GM18508 (cell line): ENCODE data around the gene SCN4A.
"Not testable (repeated sequence)": the region's sequence is repeated elsewhere in the genome, so short reads cannot be mapped to it uniquely, and the experiment has no call there.

Source experiments
- ATAC-seq: cut with Tn5 transposase; IDR thresholded peaks from one replicate; pipeline ENCODE4 v1.9.1; 2021; ENCODE audit warnings: moderate number of reproducible peaks; ENCODE audit not compliant: insufficient read depth, unreplicated experiment

The SCN4A gene

GRCh38 chr17:63987221-63988126, 14.8 kb upstream of the SCN4A start:
- no peak for ATAC-seq

GRCh38 chr17:63986821-63987220, 14.1 kb upstream of the SCN4A start:
- no peak for ATAC-seq

GRCh38 chr17:63985387-63986140, 12.8 kb upstream of the SCN4A start:
- ATAC-seq = no peak

- ATAC-seq = no peak
Observed at GRCh38 chr17:63984651-63985386, 12.1 kb upstream of the SCN4A start.

GRCh38 chr17:63984236-63984635, 11.5 kb upstream of the SCN4A start:
- no peak for ATAC-seq

- ATAC-seq = no peak
Observed at GRCh38 chr17:63983320-63983719, 10.6 kb upstream of the SCN4A start.

GRCh38 chr17:63982641-63983040, 9.9 kb upstream of the SCN4A start:
- ATAC-seq = not testable (repeated sequence)

- ATAC-seq = no peak
Observed at GRCh38 chr17:63978272-63979200, 5.8 kb upstream of the SCN4A start.

- ATAC-seq = no peak
Observed at GRCh38 chr17:63976702-63977101, 4.0 kb upstream of the SCN4A start.

GRCh38 chr17:63975541-63976092, 2.9 kb upstream of the SCN4A start:
- ATAC-seq = no peak

GRCh38 chr17:63974594-63975192, 2.0 kb upstream of the SCN4A start:
- ATAC-seq = no peak

- ATAC-seq = no peak
Observed at GRCh38 chr17:63973930-63974593, 1.3 kb upstream of the SCN4A start.

- ATAC-seq = no peak
Observed at GRCh38 chr17:63973247-63973646, 529 bp upstream of the SCN4A start.

GRCh38 chr17:63969278-63969677, 3.4 kb downstream of the SCN4A start:
- no peak for ATAC-seq

- no peak for ATAC-seq
Observed at GRCh38 chr17:63967953-63968352, 4.8 kb downstream of the SCN4A start.

- ATAC-seq = no peak
Observed at GRCh38 chr17:63966646-63967264, 6.0 kb downstream of the SCN4A start.

GRCh38 chr17:63963123-63963522, 9.6 kb downstream of the SCN4A start:
- ATAC-seq = no peak

- no peak for ATAC-seq
Observed at GRCh38 chr17:63962298-63962744, 10.4 kb downstream of the SCN4A start.
